IMR-90 (cell line): ENCODE results near the gene FYB2. TPM values are rescaled to one million over a fixed set of nuclear protein-coding genes. Genes with fewer than 3 reads are reported as not detected.

Experiments used
- ATAC-seq: fragments of 200-7000 bp; cut with Tn5 transposase; 2 replicates; pipeline ENCODE4 v1.9.1; 2020; ENCODE audit warnings: low read depth, mild to moderate bottlenecking, moderate library complexity
- BruUV-seq: library from RNA; stranded (reverse); fragments of 400-500 nt; replicated peaks from 2 replicates; lab custom pipeline; 2021; lab: Mats Ljungman, UMichigan
- CTCF ChIA-PET: fragments of 300-600 bp; formaldehyde crosslinking; extraction: SDS; loops from one replicate; lab custom pipeline; 2021; ENCODE audit warnings: antibody characterized with exemption; lab: Yijun Ruan, JAX
- POLR2A ChIA-PET: fragments of 300-600 bp; sonication (Branson Sonifier 250); formaldehyde crosslinking; loops from one replicate; lab custom pipeline; 2022; ENCODE audit warnings: antibody characterized with exemption; ENCODE audit not compliant: unreplicated experiment; lab: Charles Lee
- DNase-seq: peaks from one replicate; pipeline ENCODE4 v3.0.0; 2013
- H2AFZ ChIP-seq: replicated peaks from 2 replicates; pipeline ENCODE3; 2013; ENCODE audit warnings: low read length, mild to moderate bottlenecking; ENCODE audit not compliant: poor library complexity
- H2AK5ac ChIP-seq: 2 replicates; pipeline ENCODE4 v1.6.1; 2013; ENCODE audit warnings: low read depth, low read length, inconsistent platforms
- H2AK9ac ChIP-seq: replicated peaks from 2 replicates; pipeline ENCODE3; 2013; ENCODE audit warnings: mild to moderate bottlenecking, low read depth, low read length, moderate library complexity; ENCODE audit not compliant: poor library complexity
- H2BK120ac ChIP-seq: 2 replicates; pipeline ENCODE4 v1.6.1; 2013; ENCODE audit warnings: low read depth, low read length, inconsistent platforms
- H2BK15ac ChIP-seq: 3 replicates; pipeline ENCODE4 v1.6.1; 2013; ENCODE audit warnings: low read depth, low read length, inconsistent platforms
- H2BK20ac ChIP-seq: 2 replicates; pipeline ENCODE4 v1.6.1; 2013; ENCODE audit warnings: low read depth, mild to moderate bottlenecking, inconsistent platforms, low read length, moderate library complexity
- H2BK5ac ChIP-seq: 2 replicates; pipeline ENCODE4 v1.6.1; 2013; ENCODE audit warnings: mild to moderate bottlenecking, low read depth, low read length, inconsistent platforms; ENCODE audit not compliant: poor library complexity, severe bottlenecking
- H3K14ac ChIP-seq: replicated peaks from 2 replicates; pipeline ENCODE4 v1.6.1; 2013; ENCODE audit warnings: low read depth, low read length, inconsistent platforms
- H3K18ac ChIP-seq: 2 replicates; pipeline ENCODE4 v1.6.1; 2013; ENCODE audit warnings: low read depth, low read length, control low read depth
- H3K23ac ChIP-seq: 2 replicates; pipeline ENCODE4 v1.6.1; 2013; ENCODE audit warnings: low read depth, low read length, inconsistent platforms
- H3K27ac ChIP-seq: 2 replicates; pipeline ENCODE4 v1.5.1; 2013; ENCODE audit warnings: mild to moderate bottlenecking, control low read depth, low read length; ENCODE audit not compliant: insufficient read depth
- H3K27me3 ChIP-seq: 2 replicates; pipeline ENCODE4 v1.6.1; 2013; ENCODE audit warnings: low read length; ENCODE audit not compliant: control insufficient read depth, insufficient read depth
- H3K36me3 ChIP-seq: 2 replicates; pipeline ENCODE4 v1.6.1; 2013; ENCODE audit warnings: low read length, mixed read lengths; ENCODE audit not compliant: control insufficient read depth, insufficient read depth
- H3K4ac ChIP-seq: 2 replicates; pipeline ENCODE4 v1.6.1; 2013; ENCODE audit warnings: low read depth, low read length, inconsistent platforms
- H3K4me1 ChIP-seq: 2 replicates; pipeline ENCODE4 v1.6.1; 2013; ENCODE audit warnings: low read length, mixed read lengths; ENCODE audit not compliant: control insufficient read depth, insufficient read depth
- H3K4me2 ChIP-seq: 2 replicates; pipeline ENCODE4 v1.6.1; 2013; ENCODE audit warnings: low read depth, mild to moderate bottlenecking, control low read depth, low read length, moderate library complexity
- H3K4me3 ChIP-seq: 2 replicates; pipeline ENCODE4 v1.5.1; 2013; ENCODE audit warnings: low read depth, mild to moderate bottlenecking, control low read depth, low read length, moderate library complexity; ENCODE audit not compliant: insufficient read depth
- H3K56ac ChIP-seq: 2 replicates; pipeline ENCODE4 v1.6.1; 2013; ENCODE audit warnings: low read length, inconsistent platforms; ENCODE audit not compliant: insufficient read depth; ENCODE audit errors: extremely low read depth
- H3K79me1 ChIP-seq, 2 experiments: 2 replicates each; pipeline ENCODE4 v1.6.1; 2013; ENCODE audit warnings: low read length in 2 of 2, inconsistent platforms in 1 of 2, low read depth in 1 of 2
- H3K9ac ChIP-seq: 2 replicates; pipeline ENCODE4 v1.6.1; 2013; ENCODE audit warnings: low read depth, low read length, control low read depth
- H3K9me1 ChIP-seq: 2 replicates; pipeline ENCODE4 v1.6.1; 2013; ENCODE audit warnings: low read length, inconsistent platforms; ENCODE audit not compliant: insufficient read depth
- H3K9me3 ChIP-seq: 2 replicates; pipeline ENCODE4 v1.6.1; 2013; ENCODE audit warnings: low read length; ENCODE audit not compliant: control insufficient read depth, insufficient read depth
- H4K20me1 ChIP-seq: 2 replicates; pipeline ENCODE4 v1.6.1; 2013; ENCODE audit warnings: low read length, inconsistent platforms; ENCODE audit not compliant: insufficient read depth
- H4K5ac ChIP-seq: 2 replicates; pipeline ENCODE4 v1.6.1; 2013; ENCODE audit warnings: mild to moderate bottlenecking, low read depth, low read length, control low read depth
- H4K8ac ChIP-seq, 2 experiments: 2 replicates each; pipeline ENCODE4 v1.6.1; 2013; ENCODE audit warnings: low read depth in 2 of 2, low read length in 2 of 2, control low read depth in 1 of 2, inconsistent platforms in 1 of 2
- H4K91ac ChIP-seq: 2 replicates; pipeline ENCODE4 v1.6.1; 2013; ENCODE audit warnings: low read depth, low read length, inconsistent platforms; ENCODE audit not compliant: insufficient read depth
- CEBPB ChIP-seq: IDR thresholded peaks from 2 replicates; pipeline ENCODE4 v1.6.1; 2012; ENCODE audit warnings: low read depth, low read length, improper control_type of control experiment
- CHD1 ChIP-seq: IDR thresholded peaks from 2 replicates; pipeline ENCODE4 v1.6.1; 2012; ENCODE audit warnings: low read depth, low read length, improper control_type of control experiment
- CTCF ChIP-seq: conservative IDR thresholded peaks from 2 replicates; pipeline ENCODE4 v1.5.1; 2012; ENCODE audit warnings: mild to moderate bottlenecking, low read depth, low read length, improper control_type of control experiment
- ELK1 ChIP-seq: fragments of 150-350 bp; IDR thresholded peaks from 2 replicates; pipeline ENCODE4 v1.6.1; 2016; ENCODE audit warnings: low read depth, mild to moderate bottlenecking, low read length, moderate library complexity, borderline replicate concordance
- MAZ ChIP-seq: IDR thresholded peaks from 2 replicates; pipeline ENCODE4 v1.6.1; 2012; ENCODE audit warnings: low read depth, mild to moderate bottlenecking, low read length, improper control_type of control experiment, moderate library complexity, borderline replicate concordance
- MXI1 ChIP-seq: IDR thresholded peaks from 2 replicates; pipeline ENCODE4 v1.6.1; 2012; ENCODE audit warnings: low read depth, mild to moderate bottlenecking, low read length, moderate library complexity, borderline replicate concordance
- POLR2A ChIP-seq: IDR thresholded peaks from 2 replicates; pipeline ENCODE4 v1.6.1; 2012; ENCODE audit warnings: mild to moderate bottlenecking, low read depth, low read length
- RAD21 ChIP-seq: IDR thresholded peaks from 2 replicates; pipeline ENCODE4 v1.6.1; 2012; ENCODE audit warnings: low read length, improper control_type of control experiment
- RCOR1 ChIP-seq: IDR thresholded peaks from 2 replicates; pipeline ENCODE4 v1.6.1; 2012; ENCODE audit warnings: mild to moderate bottlenecking, low read length, improper control_type of control experiment; ENCODE audit not compliant: insufficient replicate concordance
- SMC3 ChIP-seq: fragments of 150-350 bp; IDR thresholded peaks from 2 replicates; pipeline ENCODE4 v1.6.1; 2016; ENCODE audit warnings: low read depth, mild to moderate bottlenecking, antibody characterized with exemption, low read length, moderate library complexity
- USF2 ChIP-seq: fragments of 150-350 bp; IDR thresholded peaks from 2 replicates; pipeline ENCODE4 v1.6.1; 2017; ENCODE audit warnings: mild to moderate bottlenecking, antibody characterized with exemption, low read length, low read depth
- WGBS, 2 experiments: methylation state at CpG; one replicate each; pipeline versions ENCODE4 v1.1.5 to v1.1.7; 2013; ENCODE audit warnings: missing lambda C conversion rate in 2 of 2; ENCODE audit not compliant: insufficient read length in 1 of 2; ENCODE audit errors: extremely low coverage in 2 of 2; 5-methylcytosine and 5-hydroxymethylcytosine counted together
- dilution Hi-C: fragments of 300-500 bp; cut with HindIII; formaldehyde crosslinking; loops from one replicate; pipeline ENCODE4 v1.14.3; 2018; ENCODE audit warnings: low sequenced_read_pairs; ENCODE audit not compliant: unreplicated experiment
- in situ Hi-C: fragments of 300-500 bp; cut with MboI; formaldehyde crosslinking; loops from 3 replicates; pipeline ENCODE4 v1.14.3; 2019; ENCODE audit warnings: low sequenced_read_pairs, inconsistent platforms, mixed read lengths
- intact Hi-C: fragments of 100-400 bp; cut with micrococcal nuclease; formaldehyde crosslinking; loops from 2 replicates; pipeline ENCODE4 v1.10.0; 2022
- polyA plus RNA-seq, 3 experiments: library from polyadenylated mRNA; depleted of rRNA; stranded (reverse); fragments of >200 nt; gene quantifications; 2 replicates each; pipeline ENCODE4 v1.2.3, GENCODE V29; 2012; ENCODE audit warnings: low replicate concordance in 1 of 3
- total RNA-seq: library from RNA; depleted of rRNA; stranded (reverse); fragments of >200 nt; gene quantifications from 2 replicates; pipeline ENCODE4 v1.2.3, GENCODE V29; 2012

The FYB2 gene
- total and polyA plus RNA-seq, 2 of the 4 experiments (the other 2 are of a cell fraction): under 0.01 TPM; not detected in 1

GRCh38 chr1:56855190-56855589 is 36.0 kb upstream of the FYB2 start:
- Histone ChIP-seq H3K9me3 (no peaks in the 10 kb centered on the region), H3K14ac (no peak overlapping the region), H3K4me2 (no peak overlapping the region), H3K36me3 (no peaks in the 10 kb centered on the region), H4K91ac (no peak overlapping the region), H3K4ac (no peak overlapping the region), H4K5ac (no peak overlapping the region), H2AK5ac (no peak overlapping the region), H3K79me1 (no peaks in the 10 kb centered on the region), H3K56ac (no peak overlapping the region), H2BK15ac (no peak overlapping the region), H3K23ac (no peak overlapping the region), H2AFZ (no peak overlapping the region), H4K8ac (no peak overlapping the region), H3K27ac (no peak overlapping the region), H4K20me1 (no peaks in the 10 kb centered on the region), H3K9ac (no peak overlapping the region), H3K4me1 (no peaks in the 10 kb centered on the region), H3K9me1 (no peaks in the 10 kb centered on the region), H3K4me3 (no peak overlapping the region), H2AK9ac (no peak overlapping the region), H2BK20ac (no peak overlapping the region), H3K18ac (no peak overlapping the region), H2BK120ac (no peak overlapping the region), H2BK5ac (no peak overlapping the region), H3K27me3 (no peaks in the 10 kb centered on the region)
- POLR2A ChIA-PET: no interaction called here
- DNase-seq: no peak
- dilution Hi-C loops: no loop called here
- CTCF ChIA-PET: interaction anchor here (1.6 kb wide), 1 partner anchor 11 kb away, joined by 3 read pairs; no protein-coding TSS in a partner anchor
- WGBS, 2 experiments: no CpG with 5 or more reads among the region's 1 CpG
- BruUV-seq: no TSS peak
- in situ Hi-C loops: no loop called here
- TF ChIP-seq CTCF (no peak), MAZ (no peak), POLR2A (no peak), CEBPB (no peak), RCOR1 (no peak), USF2 (no peak), MXI1 (no peak), SMC3 (no peak), CHD1 (no peak), ELK1 (no peak), RAD21 (no peak)
- intact Hi-C loops: no loop called here
- ATAC-seq: no peak
